GM23338 (cell line): ENCODE measurements around the gene PAGE2B. TPM values are rescaled to one million over a fixed set of nuclear protein-coding genes. Genes with fewer than 3 reads are reported as not detected.

Experiments
- ATAC-seq: fragments of 200-7000 bp; cut with Tn5 transposase; 3 replicates; pipeline ENCODE4 v1.9.1; 2020
- DNase-seq: peaks from one replicate; pipeline ENCODE4 v3.0.0-alpha.2; 2015; ENCODE audit warnings: low spot score
- H2AFZ ChIP-seq: fragments of 200-600 bp; sonication (generic); 2 replicates; pipeline ENCODE4 v1.8.0; 2016; ENCODE audit warnings: antibody characterized with exemption, mild to moderate bottlenecking, moderate library complexity
- H3F3A ChIP-seq: fragments of 200-600 bp; sonication (generic); replicated peaks from 2 replicates; pipeline ENCODE4 v1.8.0; 2017; ENCODE audit warnings: antibody characterized with exemption, mixed run types, low read depth
- H3K27ac ChIP-seq: fragments of 200-600 bp; sonication (generic); 2 replicates; pipeline ENCODE4 v1.6.1; 2016; ENCODE audit warnings: low read depth
- H3K27me3 ChIP-seq: fragments of 200-600 bp; sonication (generic); 2 replicates; pipeline ENCODE4 v1.8.0; 2016; ENCODE audit warnings: mild to moderate bottlenecking, mixed run types, moderate library complexity; ENCODE audit not compliant: insufficient read depth
- H3K36me3 ChIP-seq: fragments of 200-600 bp; sonication (generic); 2 replicates; pipeline ENCODE4 v1.8.0; 2016; ENCODE audit warnings: mild to moderate bottlenecking; ENCODE audit not compliant: insufficient read depth
- H3K4me1 ChIP-seq: fragments of 200-600 bp; sonication (generic); 2 replicates; pipeline ENCODE4 v1.8.0; 2016; ENCODE audit warnings: mild to moderate bottlenecking, moderate library complexity; ENCODE audit not compliant: insufficient read depth
- H3K4me2 ChIP-seq: fragments of 200-600 bp; sonication (generic); 2 replicates; pipeline ENCODE4 v1.7.1; 2017; ENCODE audit warnings: mixed run types
- H3K4me3 ChIP-seq: fragments of 200-600 bp; sonication (generic); 2 replicates; pipeline ENCODE4 v1.6.1; 2016; ENCODE audit warnings: mixed run types
- H3K79me2 ChIP-seq: fragments of 200-600 bp; sonication (generic); replicated peaks from 2 replicates; pipeline ENCODE4 v1.8.0; 2017; ENCODE audit warnings: mild to moderate bottlenecking; ENCODE audit not compliant: insufficient read depth
- H3K9me2 ChIP-seq: fragments of 200-600 bp; sonication (generic); 2 replicates; pipeline ENCODE4 v1.8.0; 2017; ENCODE audit not compliant: insufficient read depth
- H4K20me1 ChIP-seq: fragments of 200-600 bp; sonication (generic); replicated peaks from 2 replicates; pipeline ENCODE4 v1.8.0; 2017; ENCODE audit warnings: mild to moderate bottlenecking; ENCODE audit not compliant: insufficient read depth
- H3K27ac Mint-ChIP-seq: 2 replicates; pipeline ENCODE4 v1.8.0; 2020; ENCODE audit warnings: inconsistent platforms, mild to moderate bottlenecking, moderate library complexity, mixed read lengths
- H3K27me3 Mint-ChIP-seq: 3 replicates; pipeline ENCODE4 v1.8.0; 2022; ENCODE audit warnings: low read depth, mild to moderate bottlenecking, moderate library complexity, mixed read lengths, inconsistent platforms; ENCODE audit not compliant: insufficient read depth, poor library complexity
- H3K36me3 Mint-ChIP-seq: 3 replicates; pipeline ENCODE4 v1.8.0; 2021; ENCODE audit warnings: low read depth, mild to moderate bottlenecking, inconsistent platforms, moderate library complexity, mixed read lengths
- H3K4me1 Mint-ChIP-seq: 3 replicates; pipeline ENCODE4 v1.8.0; 2020; ENCODE audit warnings: mild to moderate bottlenecking, inconsistent platforms, mixed read lengths
- H3K4me3 Mint-ChIP-seq: 3 replicates; pipeline ENCODE4 v1.8.0; 2021; ENCODE audit warnings: moderate library complexity, mild to moderate bottlenecking, inconsistent platforms, mixed read lengths
- H3K9me3 Mint-ChIP-seq: 3 replicates; pipeline ENCODE4 v1.8.0; 2020; ENCODE audit warnings: moderate library complexity, mild to moderate bottlenecking, inconsistent platforms, mixed read lengths
- CTCF ChIP-seq, 2 experiments: fragments of 200-600 bp in 1 of 2; sonication (generic) in 1 of 2; conservative IDR thresholded peaks; 2 replicates each; pipeline versions ENCODE4 v1.5.1 to v1.6.1; 2016 to 2017; ENCODE audit warnings: antibody characterized with exemption in 2 of 2, low read depth in 2 of 2, mild to moderate bottlenecking in 2 of 2, moderate library complexity in 1 of 2
- ETS1 ChIP-seq: IDR thresholded peaks from 2 replicates; pipeline ENCODE4 v1.6.1; 2016; ENCODE audit warnings: antibody characterized with exemption
- EZH2 ChIP-seq: fragments of 200-600 bp; sonication (generic); IDR thresholded peaks from one replicate; pipeline ENCODE4 v1.8.0; 2017; ENCODE audit warnings: antibody characterized with exemption, mild to moderate bottlenecking, low read depth; ENCODE audit not compliant: unreplicated experiment
- EZH2phosphoT487 ChIP-seq: fragments of 200-600 bp; sonication (generic); IDR thresholded peaks from one replicate; pipeline ENCODE4 v1.8.1; 2018; ENCODE audit warnings: antibody characterized with exemption; ENCODE audit not compliant: unreplicated experiment
- JUNB ChIP-seq: IDR thresholded peaks from one replicate; pipeline ENCODE4 v1.6.1; 2016; ENCODE audit warnings: antibody characterized with exemption; ENCODE audit not compliant: unreplicated experiment
- POLR2AphosphoS5 ChIP-seq: IDR thresholded peaks from 2 replicates; pipeline ENCODE4 v1.6.1; 2016; ENCODE audit warnings: antibody characterized with exemption, low read depth
- REST ChIP-seq: IDR thresholded peaks from one replicate; pipeline ENCODE4 v1.6.1; 2018; ENCODE audit warnings: antibody characterized with exemption; ENCODE audit not compliant: unreplicated experiment
- STAT1 ChIP-seq: IDR thresholded peaks from one replicate; pipeline ENCODE4 v1.6.1; 2016; ENCODE audit warnings: antibody characterized with exemption; ENCODE audit not compliant: unreplicated experiment
- ZNF331 ChIP-seq: fragments of 250-450 bp; sonication (Bioruptor Pico); IDR thresholded peaks from 2 replicates; pipeline ENCODE4 v1.5.0; 2020; ENCODE audit warnings: low read depth, mild to moderate bottlenecking, moderate library complexity
- ZNF462 ChIP-seq: fragments of 250-450 bp; sonication (Bioruptor Pico); IDR thresholded peaks from 2 replicates; pipeline ENCODE4 v1.5.0; 2020; ENCODE audit warnings: mild to moderate bottlenecking, moderate library complexity
- polyA plus RNA-seq: library from polyadenylated mRNA; unstranded; fragments of >200 nt; fragmentation: Nextera tagmentation; extraction: Ambion mirVana; gene quantifications from 2 replicates; pipeline ENCODE4 v1.2.1, GENCODE V29; 2016
- total RNA-seq: library from RNA; depleted of rRNA; stranded (reverse); fragments of >200 nt; shearing (Covaris generic); gene quantifications from 2 replicates; pipeline ENCODE4 v1.2.3, GENCODE V29; 2014

Gene PAGE2B
- total and polyA plus RNA-seq, 2 experiments from 2014 or later: not detected

- no peak for TF ChIP-seq POLR2AphosphoS5
- no peak for TF ChIP-seq ZNF331 (CRISPR knock-in tag)
- no peak for TF ChIP-seq ZNF462 (CRISPR knock-in tag)
Observed at GRCh38 chrX:55107262-55107661, 32.4 kb downstream of the PAGE2B start (continued).

GRCh38 chrX:55107911-55108310 lies 33.1 kb downstream of the PAGE2B start:
- H3K4me3 Mint-ChIP-seq: no peak overlapping the region
- Histone ChIP-seq H2AFZ (no peak overlapping the region), H3K27me3 (no peaks in the 10 kb centered on the region), H3K27ac (no peak overlapping the region), H3F3A (no peaks in the 10 kb centered on the region), H3K36me3 (no peaks in the 10 kb centered on the region), H3K79me2 (no peaks in the 10 kb centered on the region), H3K4me2 (no peak overlapping the region), H3K4me1 (no peaks in the 10 kb centered on the region; the same call in 1 of the 2 replicates), H3K4me3 (no peak overlapping the region), H3K9me2 (no peaks in the 10 kb centered on the region), H4K20me1 (no peaks in the 10 kb centered on the region)
- H3K9me3 Mint-ChIP-seq: no peaks in the 10 kb centered on the region
- ATAC-seq: no peak
- H3K4me1 Mint-ChIP-seq: no peaks in the 10 kb centered on the region
- DNase-seq: no peak
- no peak overlapping the region for H3K27ac Mint-ChIP-seq
- H3K27me3 Mint-ChIP-seq: peaks cover 2% of the 10 kb centered on the region
- no peaks in the 10 kb centered on the region for H3K36me3 Mint-ChIP-seq
- TF ChIP-seq CTCF (conservative IDR thresholded peaks at IDR 0.05; ENCODE audit: low read depth in 2 of 2) (no peak), EZH2phosphoT487 (no peak), ETS1 (no peak), REST (no peak), STAT1 (no peak), JUNB (no peak), EZH2 (no peak)
